Transverse colon (tissue), 4 donors: Measurements from ENCODE around the gene ARAP1. TPM values are rescaled to one million over a fixed set of nuclear protein-coding genes. Genes with fewer than 3 reads are reported as not detected.

Experiments
- DNase-seq: peaks from one replicate; pipeline ENCODE4 v3.0.0-alpha.2; 2019
- H3K27ac ChIP-seq, 4 donors: fragments of 200-600 bp; sonication (generic); 2 replicates each; pipeline ENCODE4 v1.5.1; 2016 to 2018; ENCODE audit warnings: inconsistent platforms in 4 of 4
- H3K27me3 ChIP-seq: fragments of 200-600 bp; sonication (generic); 2 replicates; pipeline ENCODE4 v1.5.1; 2017; ENCODE audit warnings: inconsistent platforms
- H3K36me3 ChIP-seq, 4 donors: fragments of 200-600 bp; sonication (generic); 2 replicates each; pipeline ENCODE4 v1.5.1; 2017 to 2019; ENCODE audit warnings: inconsistent platforms in 4 of 4
- H3K4me1 ChIP-seq, 4 donors: fragments of 200-600 bp; sonication (generic); 2 replicates each; pipeline ENCODE4 v1.5.1; 2017 to 2020; ENCODE audit warnings: inconsistent platforms in 4 of 4
- H3K4me3 ChIP-seq, 4 donors: fragments of 200-600 bp; sonication (generic); 1 replicate in 1 of 4; 2 replicates in 3 of 4; pipeline versions ENCODE4 v1.5.1 to v1.6.1; 2017 to 2019; ENCODE audit warnings: inconsistent platforms in 4 of 4
- H3K9me3 ChIP-seq, 2 donors: fragments of 200-600 bp; sonication (generic); 2 replicates each; pipeline ENCODE4 v1.5.1; 2017 to 2019; ENCODE audit warnings: inconsistent platforms in 2 of 2
- CTCF ChIP-seq, 5 experiments: fragments of 200-600 bp in 3 of 5; fragments of 450-650 bp in 2 of 5; sonication (generic) in 3 of 5; IDR thresholded peaks; 1 replicate in 2 of 5; 2 replicates in 3 of 5; pipeline ENCODE4 v1.5.1; 2016 to 2017; ENCODE audit warnings: antibody characterized with exemption in 5 of 5, inconsistent platforms in 3 of 5, mild to moderate bottlenecking in 2 of 5, moderate library complexity in 1 of 5
- EP300 ChIP-seq: sonication (generic); formaldehyde crosslinking; IDR thresholded peaks from one replicate; pipeline ENCODE4 v1.6.1; 2017; ENCODE audit warnings: antibody characterized with exemption, low read depth
- POLR2A ChIP-seq: fragments of 450-650 bp; IDR thresholded peaks from one replicate; pipeline ENCODE4 v1.6.1; 2016; ENCODE audit warnings: antibody characterized with exemption, mild to moderate bottlenecking, moderate library complexity
- POLR2AphosphoS5 ChIP-seq, 3 donors: sonication (generic); formaldehyde crosslinking; IDR thresholded peaks; one replicate each; pipeline ENCODE4 v1.6.1; 2016; ENCODE audit warnings: antibody characterized with exemption in 3 of 3
- WGBS, 2 donors: methylation state at CpG; one replicate each; pipeline ENCODE4 v1.1.5; 2018; ENCODE audit warnings: low coverage in 1 of 2; 5-methylcytosine and 5-hydroxymethylcytosine counted together
- in situ Hi-C, 4 donors: fragments of 200-750 bp; cut with MboI; loops; one replicate each; pipeline versions ENCODE4 v1.15.0 to v1.15.1; 2017; ENCODE audit warnings: low sequenced_read_pairs in 3 of 4, low pct_ligation_motif_present in 1 of 4, low pct_unique_long_range_greater_than_20kb in 1 of 4
- intact Hi-C: fragments of 100-400 bp; cut with DNase I; formaldehyde crosslinking; loops from one replicate; pipeline ENCODE4 v1.15.1; 2023; ENCODE audit warnings: low total_unique reads
- total RNA-seq, 4 donors: library from RNA; depleted of rRNA; stranded (reverse); fragments of >200 nt; gene quantifications; one replicate each; pipeline ENCODE4 v1.1.0, GENCODE V29; 2016

ARAP1 gene
- total RNA-seq, 4 donors from 2014 or later: 99.4 to 233 (median 108) TPM

GRCh38 chr11:72719144-72719543, 33.1 kb downstream of the ARAP1 start:
- H3K27me3 ChIP-seq: no peaks in the 10 kb centered on the region
- peak overlapping the region; percentile 86 to 93 (median 92) for H3K27ac ChIP-seq
- WGBS, 2 donors: 23% methylated on average over 2 of the region's 2 CpGs; no CpG with 5 or more reads in 1 of the 2 donors
- in situ Hi-C loops: no loop called here
- no peaks in the 10 kb centered on the region for H3K36me3 ChIP-seq
- no peak for DNase-seq
- intact Hi-C loops: no loop called here
- peak overlapping the region in 1 of 4 donors; percentile 81 for H3K4me3 ChIP-seq
- peaks cover 25 to 58% (median 37%) of the 10 kb centered on the region in 4 donors for H3K4me1 ChIP-seq
- TF ChIP-seq POLR2A: no peak
- no peak for TF ChIP-seq CTCF (IDR thresholded peaks at IDR 0.05)
- TF ChIP-seq POLR2AphosphoS5 (IDR thresholded peaks at IDR 0.05): peak in 2 of 3 donors; percentile 20 to 27
- H3K9me3 ChIP-seq: no peaks in the 10 kb centered on the region

DNA sequence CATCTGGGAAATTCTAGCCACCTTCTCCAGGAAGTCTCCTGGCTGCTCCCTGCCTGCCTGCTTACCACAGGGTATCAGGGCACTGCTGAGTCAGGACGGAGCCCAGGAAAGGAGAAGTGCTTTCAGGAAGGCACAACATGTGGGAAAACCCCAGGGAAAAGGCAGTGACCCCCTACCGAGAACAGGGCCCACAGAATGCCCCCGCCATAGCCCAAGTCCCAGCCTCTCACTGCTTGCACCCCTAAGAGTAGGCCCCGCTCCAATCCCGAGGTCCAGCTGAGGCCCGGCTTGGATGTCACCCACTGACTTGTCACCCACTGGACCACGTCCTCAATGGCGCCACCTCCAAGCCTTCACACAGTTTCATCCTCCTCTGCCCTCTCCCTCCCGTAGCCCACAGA, 34.1 kb downstream of the ARAP1 start:
- DNase-seq: no peak
- H3K9me3 ChIP-seq: no peaks in the 10 kb centered on the region
- H3K27me3 ChIP-seq: no peaks in the 10 kb centered on the region
- intact Hi-C loops (no loop called here), in situ Hi-C loops (no loop called here)
- H3K27ac ChIP-seq: no peak overlapping the region
- 79 to 93% methylated on average over 3 to 9 of the region's 9 CpGs for WGBS, 2 donors
- no peak overlapping the region for H3K4me3 ChIP-seq
- H3K4me1 ChIP-seq: peaks cover 25 to 57% (median 39%) of the 10 kb centered on the region in 4 donors
- H3K36me3 ChIP-seq: no peaks in the 10 kb centered on the region
- no peak for TF ChIP-seq POLR2A
- TF ChIP-seq POLR2AphosphoS5 (IDR thresholded peaks at IDR 0.05): no peak
- no peak for TF ChIP-seq EP300
- no peak for TF ChIP-seq CTCF (IDR thresholded peaks at IDR 0.05)

DNA sequence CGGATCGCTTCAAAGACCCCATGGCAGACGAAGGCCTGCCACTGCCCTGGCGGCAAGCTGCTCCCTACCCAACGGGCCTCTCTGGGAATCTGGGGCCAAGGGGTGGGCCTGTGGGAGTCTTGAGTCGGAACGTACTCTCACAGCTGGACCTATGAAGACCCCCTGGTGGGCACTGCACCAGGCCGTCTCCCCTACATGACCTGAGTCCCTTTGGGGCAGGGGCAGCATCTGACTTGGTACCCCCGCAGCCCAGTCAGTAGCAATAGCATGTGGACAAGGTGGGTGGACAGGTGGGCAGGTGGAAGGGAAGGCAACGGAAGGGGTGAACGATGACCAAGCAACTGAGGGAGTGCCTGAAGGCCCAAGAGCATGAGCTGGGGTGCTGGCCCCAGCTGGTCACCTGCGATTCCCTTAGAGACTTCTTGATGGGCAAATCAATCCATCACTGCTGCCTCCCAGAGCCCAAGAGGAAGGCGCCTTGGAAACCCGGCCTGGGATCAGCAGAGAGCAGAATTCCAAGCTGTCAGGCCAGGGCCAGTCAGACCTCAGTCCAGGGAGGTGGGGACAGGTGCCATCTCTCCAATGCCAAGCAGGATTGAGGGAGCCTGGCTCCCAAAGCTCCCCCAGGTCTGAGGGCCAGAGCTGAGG, 35.3 kb downstream of the ARAP1 start:
- no peaks in the 10 kb centered on the region for H3K36me3 ChIP-seq
- in situ Hi-C loops: no loop called here

GRCh38 chr11:72716290-72716689, 35.9 kb downstream of the ARAP1 start:
- TF ChIP-seq EP300 (no peak), POLR2AphosphoS5 (IDR thresholded peaks at IDR 0.05) (no peak), POLR2A (no peak), CTCF (IDR thresholded peaks at IDR 0.05) (no peak)
- no peaks in the 10 kb centered on the region for H3K9me3 ChIP-seq
- intact Hi-C loops (no loop called here), in situ Hi-C loops (no loop called here)
- H3K4me3 ChIP-seq: no peak overlapping the region
- no peaks in the 10 kb centered on the region for H3K27me3 ChIP-seq
- 50 to 64% methylated on average over 2 to 7 of the region's 7 CpGs for WGBS, 2 donors
- H3K36me3 ChIP-seq: peaks cover 0 to under 1% (median 0%) of the 10 kb centered on the region in 4 donors
- no peak for DNase-seq
- H3K4me1 ChIP-seq: peaks cover 19 to 53% (median 34%) of the 10 kb centered on the region in 4 donors
- no peak overlapping the region for H3K27ac ChIP-seq

More for the DNA sequence above, 35.3 kb downstream of the ARAP1 start:
- TF ChIP-seq POLR2AphosphoS5 (IDR thresholded peaks at IDR 0.05) (no peak), POLR2A (no peak)
- WGBS, 2 donors: 81 to 100% methylated on average over 1 to 11 of the region's 14 CpGs
- Histone ChIP-seq H3K9me3 (no peaks in the 10 kb centered on the region), H3K4me1 (peaks cover 19 to 55% (median 38%) of the 10 kb centered on the region in 4 donors), H3K27ac (no peak overlapping the region), H3K27me3 (no peaks in the 10 kb centered on the region), H3K4me3 (no peak overlapping the region)
- intact Hi-C loops: no loop called here
- no peak for DNase-seq
